Urothelium cell line (cell line): Measurements from ENCODE around the gene ZRANB1.

Experiments used
- DNase-seq: peaks from one replicate; pipeline ENCODE4 v3.0.0; 2011; ENCODE audit warnings: low spot score, mixed read lengths
- FAIRE-seq: peaks from 2 replicates; lab custom pipeline; 2011; peaks lifted over from hg19 to GRCh38; lab: Jason Lieb, UNC

ZRANB1 gene

DNA sequence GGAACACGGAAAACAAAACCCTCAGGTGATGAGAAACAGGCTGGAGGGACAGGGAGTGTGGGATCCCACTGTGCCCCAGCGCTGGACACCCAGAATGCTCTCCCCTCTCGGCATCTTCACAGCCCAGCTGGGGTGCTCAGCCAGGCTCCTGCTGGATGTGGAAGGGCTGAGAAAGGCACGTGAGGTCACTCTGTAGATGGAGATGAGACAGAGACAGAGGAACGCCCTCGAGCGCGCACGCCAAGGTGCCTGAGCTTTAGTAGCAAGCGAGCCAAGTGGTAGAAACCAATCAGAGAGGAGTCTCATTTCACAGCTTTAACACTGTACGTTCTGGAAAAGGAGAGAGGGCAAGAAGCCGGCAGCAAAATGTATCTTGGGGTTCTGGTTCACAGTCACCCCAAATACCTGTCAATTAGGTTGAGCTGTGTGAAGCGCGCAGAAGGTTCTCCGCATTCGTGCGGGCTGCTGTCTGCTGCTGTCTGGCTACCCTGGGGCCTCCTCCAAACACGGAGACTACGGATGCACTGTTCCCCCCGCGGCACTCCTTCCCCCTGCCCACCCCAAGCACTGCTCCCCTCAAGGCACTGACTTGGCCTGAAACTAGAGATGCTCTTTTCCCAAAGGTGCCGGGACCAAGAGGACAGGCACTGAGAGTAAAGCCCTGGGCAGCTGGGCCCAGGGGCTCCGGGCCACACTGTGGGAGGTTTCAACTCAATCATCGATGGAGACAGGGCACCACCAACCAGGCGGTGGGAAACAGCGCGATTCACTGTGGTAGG is 91.4 kb downstream of the ZRANB1 start:
- no peak for FAIRE-seq
- no peak for DNase-seq

- FAIRE-seq (no peak), DNase-seq (no peak)
These were observed 92.8 kb downstream of the ZRANB1 start for GRCh38 chr10:125034675-125035074.

- no peak for FAIRE-seq
- DNase-seq = peak; percentile 60
These were observed 93.2 kb downstream of the ZRANB1 start for GRCh38 chr10:125035136-125035535.

GRCh38 chr10:125035588-125036295 is 93.8 kb downstream of the ZRANB1 start:
- FAIRE-seq = no peak
- no peak for DNase-seq

DNA sequence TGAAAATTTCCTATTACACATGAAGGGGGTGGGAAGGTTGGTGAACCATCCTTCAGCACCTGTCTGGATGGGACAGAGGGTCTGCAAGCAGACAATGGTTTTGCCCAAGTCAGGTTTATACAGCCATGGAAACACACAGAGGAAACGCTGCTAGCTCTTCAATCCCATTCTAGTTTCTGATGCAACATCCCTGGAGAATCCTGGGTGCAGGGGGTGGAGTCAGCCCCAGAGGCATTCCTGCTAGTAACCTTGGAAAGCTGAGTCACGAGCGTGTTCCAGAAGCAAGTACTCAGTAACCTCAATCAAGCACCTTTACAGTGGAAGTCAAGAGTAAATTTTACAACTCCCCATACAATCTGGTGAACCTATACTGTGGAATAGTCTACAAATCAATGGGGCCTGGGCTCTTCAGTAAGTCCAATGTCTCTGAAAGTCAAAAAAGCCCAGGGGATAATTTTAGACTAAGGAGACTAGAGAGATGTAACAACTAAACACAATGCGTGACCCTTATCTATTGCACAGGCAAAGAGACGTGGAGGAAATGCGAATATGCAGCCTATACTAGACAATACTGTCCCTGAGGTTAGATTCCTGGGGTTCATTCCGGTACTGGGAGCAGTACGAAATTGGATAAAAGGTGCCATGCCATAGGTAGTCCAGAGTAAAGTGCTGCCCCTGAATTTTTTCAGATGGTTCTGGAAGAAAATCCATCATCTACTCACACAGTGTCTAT is 95.4 kb downstream of the ZRANB1 start:
- FAIRE-seq (peak; percentile 9), DNase-seq (peak; percentile 78)
